B cell (primary cell): ENCODE results near the gene LMO7. TPM values are rescaled to one million over a fixed set of nuclear protein-coding genes. Genes with fewer than 3 reads are reported as not detected.

Experiments
- ATAC-seq: fragments of 200-7000 bp; cut with Tn5 transposase; one replicate; pipeline ENCODE4 v1.10.0; 2021; ENCODE audit warnings: low read depth, mild to moderate bottlenecking, moderate number of reproducible peaks, moderate library complexity
- CTCF ChIA-PET: fragments of 350-600 bp; sonication (Branson Sonifier 250); formaldehyde crosslinking; loops from one replicate; lab custom pipeline; 2021; ENCODE audit warnings: antibody characterized with exemption, inconsistent platforms; lab: Charles Lee
- POLR2A ChIA-PET: fragments of 350-600 bp; sonication (Branson Sonifier 250); formaldehyde crosslinking; loops from one replicate; lab custom pipeline; 2021; ENCODE audit warnings: antibody characterized with exemption; lab: Charles Lee
- DNase-seq: peaks from one replicate; pipeline ENCODE4 v3.0.0; 2013
- H2AFZ ChIP-seq: 2 replicates; pipeline ENCODE4 v1.6.1; 2012; ENCODE audit warnings: mild to moderate bottlenecking, low read depth, low read length; ENCODE audit not compliant: insufficient read depth, poor library complexity, severe bottlenecking
- H3K27ac ChIP-seq, 2 donors: 1 replicate in 1 of 2; 2 replicates in 1 of 2; pipeline ENCODE4 v1.5.1; 2012 to 2013; ENCODE audit warnings: low read length in 2 of 2, mild to moderate bottlenecking in 2 of 2, moderate library complexity in 1 of 2
- H3K27me3 ChIP-seq, 4 experiments: fragments of 200-600 bp in 1 of 4; sonication (generic) in 1 of 4; replicated peaks in 1 of 4; 1 replicate in 2 of 4; 2 replicates in 2 of 4; pipeline versions ENCODE4 v1.6.1 to v1.7.0; 2013 to 2016; ENCODE audit warnings: low read length in 3 of 4, mild to moderate bottlenecking in 2 of 4, mixed read lengths in 1 of 4, moderate library complexity in 1 of 4; ENCODE audit not compliant: insufficient read depth in 4 of 4, control insufficient read depth in 3 of 4; ENCODE audit errors: control extremely low read depth in 1 of 4
- H3K36me3 ChIP-seq, 2 experiments: replicated peaks in 1 of 2; 1 replicate in 1 of 2; 2 replicates in 1 of 2; pipeline versions ENCODE4 v1.6.1 to v1.7.1; 2013; ENCODE audit warnings: low read length in 1 of 2; ENCODE audit not compliant: insufficient read depth in 2 of 2, control insufficient read depth in 1 of 2; ENCODE audit errors: control extremely low read depth in 1 of 2, extremely low read depth in 1 of 2
- H3K4me1 ChIP-seq, 2 donors: fragments of 200-600 bp in 1 of 2; sonication (generic) in 1 of 2; 1 replicate in 1 of 2; 2 replicates in 1 of 2; pipeline versions ENCODE4 v1.5.1 to v1.6.1; 2013 to 2017; ENCODE audit warnings: low read length in 2 of 2; ENCODE audit not compliant: control insufficient read depth in 2 of 2, insufficient read depth in 2 of 2
- H3K4me2 ChIP-seq: replicated peaks from 2 replicates; pipeline ENCODE3; 2012; ENCODE audit warnings: mild to moderate bottlenecking, low read depth, low read length; ENCODE audit not compliant: poor library complexity, severe bottlenecking
- H3K4me3 ChIP-seq, 5 experiments: fragments of 200-600 bp in 1 of 5; sonication (generic) in 1 of 5; 1 replicate in 3 of 5; 2 replicates in 2 of 5; pipeline versions ENCODE4 v1.5.1 to v1.7.0; 2011 to 2016; ENCODE audit warnings: low read length in 4 of 5, mild to moderate bottlenecking in 4 of 5, low read depth in 2 of 5, control low read depth in 1 of 5, moderate library complexity in 1 of 5; ENCODE audit not compliant: insufficient read depth in 1 of 5; ENCODE audit errors: control extremely low read depth in 1 of 5, extremely low read depth in 1 of 5
- H3K79me2 ChIP-seq: fragments of 200-600 bp; sonication (generic); one replicate; pipeline ENCODE4 v1.6.0; 2016; ENCODE audit warnings: low read length; ENCODE audit not compliant: control insufficient read depth, insufficient read depth
- H3K9ac ChIP-seq: fragments of 200-600 bp; sonication (generic); 2 replicates; pipeline ENCODE4 v1.6.1; 2017; ENCODE audit warnings: mild to moderate bottlenecking, low read length, moderate library complexity
- H3K9me3 ChIP-seq, 3 donors: one replicate each; pipeline versions ENCODE4 v1.6.1 to v1.7.1; 2013; ENCODE audit warnings: low read length in 2 of 3; ENCODE audit not compliant: control insufficient read depth in 2 of 3, insufficient read depth in 1 of 3; ENCODE audit errors: control extremely low read depth in 1 of 3
- H4K20me1 ChIP-seq: 2 replicates; pipeline ENCODE4 v1.6.0; 2012; ENCODE audit warnings: mild to moderate bottlenecking, low read length; ENCODE audit not compliant: insufficient read depth, control insufficient read depth, poor library complexity, severe bottlenecking
- H3K27ac Mint-ChIP-seq: one replicate; pipeline ENCODE4 v1.8.0; 2021; ENCODE audit warnings: mixed read lengths
- H3K27me3 Mint-ChIP-seq: one replicate; pipeline ENCODE4 v1.8.0; 2021; ENCODE audit warnings: mixed read lengths
- H3K4me1 Mint-ChIP-seq: one replicate; pipeline ENCODE4 v1.8.0; 2021; ENCODE audit warnings: mixed read lengths
- H3K4me3 Mint-ChIP-seq: one replicate; pipeline ENCODE4 v1.8.0; 2021; ENCODE audit warnings: mixed read lengths
- H3K9me3 Mint-ChIP-seq: one replicate; pipeline ENCODE4 v1.8.0; 2022; ENCODE audit warnings: mixed read lengths; ENCODE audit not compliant: insufficient read depth
- CTCF ChIP-seq: fragments of 200-600 bp; IDR thresholded peaks from one replicate; pipeline ENCODE4 v1.8.0; 2022; ENCODE audit warnings: antibody characterized with exemption, mild to moderate bottlenecking
- EZH2 ChIP-seq: IDR thresholded peaks from 2 replicates; pipeline ENCODE4 v1.6.1; 2012; ENCODE audit warnings: borderline replicate concordance, low read depth, mild to moderate bottlenecking, moderate library complexity, low read length; ENCODE audit not compliant: insufficient read depth, poor library complexity, severe bottlenecking
- WGBS: methylation state at CpG from one replicate; pipeline ENCODE4 v1.1.5; 2013; ENCODE audit warnings: missing lambda C conversion rate; ENCODE audit not compliant: insufficient coverage; 5-methylcytosine and 5-hydroxymethylcytosine counted together
- intact Hi-C: fragments of 100-400 bp; cut with micrococcal nuclease; formaldehyde crosslinking; loops from one replicate; pipeline ENCODE4 v1.10.0; 2022
- polyA plus RNA-seq: library from polyadenylated mRNA; depleted of rRNA; stranded (reverse); fragments of >200 nt; gene quantifications from 2 replicates; pipeline ENCODE4 v1.2.3, GENCODE V29; 2012
- total RNA-seq, 2 donors: library from RNA; stranded (reverse); fragments of 120-200 nt in 1 of 2; gene quantifications; 1 replicate in 1 of 2; 2 replicates in 1 of 2; pipeline versions ENCODE4 v1.2.3 to v1.2.4, GENCODE V29; 2013 to 2022

LMO7 gene
- total and polyA plus RNA-seq, 2 donors (not counting 1 experiment from before 2014, with no cell fraction given): 7.8 to 17.4 TPM

GRCh38 chr13:75617230-75617629 is 18.9 kb upstream of the LMO7 start:
- Histone ChIP-seq H4K20me1 (no peaks in the 10 kb centered on the region), H3K4me3 (no peak overlapping the region), H3K9ac (no peak overlapping the region), H2AFZ (no peak overlapping the region), H3K9me3 (no peaks in the 10 kb centered on the region), H3K79me2 (no peaks in the 10 kb centered on the region), H3K36me3 (no peaks in the 10 kb centered on the region), H3K27me3 (no peaks in the 10 kb centered on the region), H3K4me2 (no peak overlapping the region), H3K4me1 (no peaks in the 10 kb centered on the region), H3K27ac (no peak overlapping the region)
- no peaks in the 10 kb centered on the region for H3K9me3 Mint-ChIP-seq
- POLR2A ChIA-PET: no interaction called here
- no peak for DNase-seq
- intact Hi-C loops: no loop called here
- H3K27me3 Mint-ChIP-seq: no peaks in the 10 kb centered on the region
- no peak overlapping the region for H3K27ac Mint-ChIP-seq
- CTCF ChIA-PET: no interaction called here
- 100% methylated on average over 1 of the region's 1 CpG for WGBS
- H3K4me3 Mint-ChIP-seq: no peak overlapping the region
- ATAC-seq: no peak
- TF ChIP-seq EZH2 (no peak), CTCF (no peak)
- no peaks in the 10 kb centered on the region for H3K4me1 Mint-ChIP-seq

GRCh38 chr13:75618308-75618707 is 17.8 kb upstream of the LMO7 start:
- 55% methylated on average over 1 of the region's 1 CpG for whole genome bisulfite sequencing
- Histone ChIP-seq H3K4me1 (no peaks in the 10 kb centered on the region), H2AFZ (no peak overlapping the region), H3K27ac (no peak overlapping the region), H3K9ac (no peak overlapping the region), H3K9me3 (no peaks in the 10 kb centered on the region), H3K79me2 (no peaks in the 10 kb centered on the region), H3K27me3 (no peaks in the 10 kb centered on the region), H4K20me1 (no peaks in the 10 kb centered on the region), H3K36me3 (no peaks in the 10 kb centered on the region), H3K4me3 (no peak overlapping the region), H3K4me2 (no peak overlapping the region)
- DNase-seq (no peak), ATAC-seq (no peak)
- ChIA-PET POLR2A (no interaction called here), CTCF (no interaction called here)
- Mint-ChIP-seq H3K9me3 (no peaks in the 10 kb centered on the region), H3K4me3 (no peak overlapping the region), H3K27ac (no peak overlapping the region), H3K27me3 (no peaks in the 10 kb centered on the region), H3K4me1 (no peaks in the 10 kb centered on the region)
- TF ChIP-seq EZH2 (no peak), CTCF (no peak)
- intact Hi-C loops: no loop called here
